Cortex of kidney (tissue), 1 donor: ENCODE measurements around the gene IGLL5.
"Not testable (repeated sequence)": the region's sequence is repeated elsewhere in the genome, so short reads cannot be mapped to it uniquely, and the experiment has no call there.

ENCODE experiments used
- DNase-seq: peaks from one replicate; lab custom pipeline; 2025; lab: John Stamatoyannopoulos, UW

IGLL5 gene

DNA sequence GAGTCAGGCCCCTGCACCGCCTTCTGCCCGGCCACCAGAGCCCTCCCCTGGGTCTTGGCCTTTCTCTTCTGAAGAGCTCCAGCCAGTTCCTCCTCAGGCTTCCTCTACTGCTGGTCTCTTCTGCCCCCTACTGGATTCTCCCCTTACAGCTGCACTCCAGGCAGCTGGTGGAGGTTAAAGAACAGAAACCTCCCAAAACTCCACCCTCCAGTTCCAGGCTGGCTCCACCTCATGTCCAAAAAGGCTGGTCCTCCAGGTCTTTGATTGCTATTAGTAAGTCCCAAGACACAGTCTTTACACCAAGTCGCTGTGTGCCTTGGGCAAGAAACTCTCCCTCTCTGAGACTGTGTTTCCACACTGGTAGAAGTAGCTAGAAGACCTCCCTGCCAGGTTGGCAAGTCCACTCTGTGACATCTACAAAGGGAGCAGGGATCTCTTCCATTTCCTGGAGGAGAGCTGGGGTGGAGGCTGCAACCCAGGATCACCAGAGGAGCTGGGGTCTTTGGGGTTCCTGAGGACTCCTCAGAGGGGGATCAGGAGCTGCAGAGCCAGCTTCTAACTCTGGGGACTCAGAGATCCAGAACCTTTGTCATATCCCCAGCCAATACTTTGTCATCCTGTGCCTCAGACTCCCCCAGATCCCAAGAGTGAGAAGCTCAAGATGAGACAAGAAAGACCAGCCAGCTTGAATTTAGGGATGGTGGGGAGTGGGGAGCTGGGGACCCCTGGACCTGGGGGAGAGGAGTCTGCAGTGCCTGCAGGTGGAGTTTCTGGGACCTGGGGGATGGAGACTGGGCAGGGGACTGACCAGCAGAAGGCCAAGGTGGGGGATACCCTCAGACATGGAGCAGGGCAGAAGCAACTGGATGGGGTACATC lies 3.4 kb upstream of the IGLL5 start:
- no peak for DNase-seq

DNA sequence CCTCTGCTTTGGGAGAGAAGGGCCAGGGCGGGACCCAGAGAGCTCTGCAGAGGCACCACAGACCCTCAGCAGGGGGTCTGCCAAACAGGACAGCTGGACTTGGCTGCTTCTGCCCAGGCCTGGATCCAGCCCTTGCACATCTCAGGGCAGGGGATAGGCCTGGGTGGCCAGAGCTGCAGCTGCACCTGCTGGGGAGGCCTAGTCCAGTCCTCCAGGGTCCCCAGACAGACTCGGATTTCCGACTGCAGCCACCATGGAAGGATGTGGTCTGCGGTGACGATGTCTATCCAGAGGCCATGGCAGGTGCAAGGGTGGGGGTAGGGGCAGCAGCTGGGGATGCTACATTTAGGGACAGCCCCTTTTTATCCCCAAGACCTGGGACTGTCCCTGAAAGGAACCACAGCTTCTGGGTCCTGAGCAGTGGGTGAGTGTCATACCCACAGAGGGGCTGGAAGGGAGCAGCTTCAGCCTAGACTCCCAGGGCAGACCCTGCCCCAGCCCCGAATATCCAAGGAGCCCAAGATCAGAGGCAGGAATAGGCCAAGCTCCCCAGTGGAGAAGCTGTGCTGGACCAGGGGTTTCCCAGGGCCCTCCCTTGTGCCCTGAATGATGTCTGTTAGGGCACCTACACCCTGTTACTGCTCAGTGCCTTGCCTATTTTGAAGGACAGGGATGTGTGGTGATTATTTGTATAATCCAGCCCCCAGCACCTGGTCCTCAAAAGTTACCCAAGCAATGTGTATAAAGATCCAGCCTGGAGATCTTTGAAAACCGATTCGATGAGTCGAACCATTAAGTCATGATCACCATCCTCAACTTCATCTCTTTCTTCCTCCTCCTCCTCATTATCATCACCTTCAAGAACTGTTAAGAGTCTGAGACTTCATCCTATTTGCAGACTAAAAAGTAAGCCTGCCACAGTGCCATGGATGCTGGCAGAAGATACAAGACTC lies 2.5 kb upstream of the IGLL5 start:
- DNase-seq, result no peak

DNA sequence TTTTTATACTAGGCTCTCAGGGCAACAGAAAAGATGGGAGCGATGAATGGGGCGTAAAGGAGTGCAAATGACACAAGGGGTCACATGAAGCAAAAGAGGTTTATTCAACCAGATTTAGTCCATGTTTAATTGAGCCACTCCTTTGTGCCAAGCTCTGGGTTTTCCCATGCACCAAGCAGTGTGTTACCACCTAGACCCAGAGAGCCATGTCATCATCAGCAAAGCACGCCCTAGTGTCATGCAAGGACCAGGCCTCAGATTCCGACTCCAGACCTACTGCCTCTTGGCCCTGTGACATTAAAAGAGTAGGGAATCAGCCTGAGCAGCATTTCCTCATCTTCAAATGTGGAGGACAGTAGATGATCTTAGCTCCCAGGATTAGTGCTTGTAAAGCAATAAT lies 1.1 kb upstream of the IGLL5 start:
- no peak for DNase-seq

DNA sequence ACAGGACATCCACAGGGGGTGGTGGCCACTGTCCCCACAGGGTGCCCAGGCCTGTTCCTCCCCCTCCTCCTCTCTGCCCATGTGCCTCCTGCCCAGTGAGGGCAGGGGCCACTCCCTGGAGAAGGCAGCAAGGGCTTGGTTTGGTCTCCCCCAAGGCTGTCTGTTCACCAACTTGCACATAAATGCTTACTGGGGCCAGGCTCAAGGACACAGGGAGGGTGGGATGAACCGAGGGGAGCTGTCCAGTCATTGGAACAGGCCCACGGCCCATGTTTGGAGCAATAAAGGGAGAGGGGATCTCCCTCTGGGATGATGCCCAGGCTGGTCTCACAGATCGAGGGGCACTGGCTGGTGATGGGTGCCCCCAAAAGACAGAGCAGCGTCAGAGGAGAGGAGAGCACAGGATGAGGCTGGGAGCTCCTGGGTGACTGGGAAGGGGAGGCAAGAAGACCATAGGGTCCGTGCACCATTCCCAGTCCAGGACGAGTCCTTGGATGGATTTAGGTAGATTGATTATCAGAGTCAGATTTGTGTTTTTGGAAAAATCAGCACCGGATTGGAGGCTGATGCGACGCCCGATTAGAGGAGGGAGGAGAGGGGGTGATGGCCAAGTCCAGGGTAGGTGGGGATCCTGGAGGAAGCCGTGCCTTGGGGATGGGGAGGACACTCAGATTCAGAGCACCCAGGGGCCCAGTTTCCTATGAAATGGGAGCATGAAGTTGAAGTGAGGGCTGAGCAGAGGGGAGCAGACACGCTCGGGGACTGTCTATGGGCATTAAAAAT lies 1.1 kb downstream of the IGLL5 start:
- DNase-seq, result no peak

DNA sequence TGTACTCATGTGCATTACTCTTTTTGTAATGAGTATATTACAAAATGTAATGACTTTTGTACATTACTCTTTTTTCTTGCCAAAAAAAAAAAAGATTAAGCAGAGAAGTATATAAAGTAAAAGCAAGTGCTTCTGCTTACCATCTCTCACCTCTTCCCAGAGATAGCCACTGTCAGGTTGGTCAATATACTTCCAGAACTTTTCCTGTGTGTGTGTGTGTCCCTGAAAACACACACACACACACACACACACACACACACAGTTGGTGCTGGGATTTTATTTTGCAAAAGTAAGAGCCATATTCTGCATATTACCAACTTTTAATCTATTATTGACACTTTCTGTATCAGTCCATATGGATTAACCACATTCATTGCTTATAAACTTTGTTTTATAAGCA lies 2.5 kb downstream of the IGLL5 start:
- no peak for DNase-seq

DNA sequence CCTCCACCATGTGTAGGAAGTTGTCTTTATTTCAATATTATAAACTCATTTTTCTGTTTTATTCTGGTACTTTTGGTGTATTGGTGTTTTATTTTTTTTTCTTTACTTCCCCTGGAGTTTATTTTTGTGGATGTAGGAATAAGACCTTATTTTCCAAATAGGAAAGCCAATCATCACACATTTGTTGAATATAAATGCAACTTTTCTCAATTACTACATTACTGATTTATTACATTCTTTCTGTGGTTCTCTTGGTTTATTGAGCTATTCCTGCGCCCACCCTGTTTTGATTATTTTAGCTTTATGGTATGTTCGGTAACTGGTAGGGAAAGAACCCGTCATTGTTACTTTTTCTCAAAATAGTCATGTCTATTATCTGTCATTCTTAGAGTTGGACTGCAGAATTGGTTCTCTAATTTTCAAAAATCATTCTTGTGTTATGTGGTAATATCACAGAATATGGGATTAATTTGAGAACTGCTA lies 3.6 kb downstream of the IGLL5 start:
- DNase-seq, result no peak

DNA sequence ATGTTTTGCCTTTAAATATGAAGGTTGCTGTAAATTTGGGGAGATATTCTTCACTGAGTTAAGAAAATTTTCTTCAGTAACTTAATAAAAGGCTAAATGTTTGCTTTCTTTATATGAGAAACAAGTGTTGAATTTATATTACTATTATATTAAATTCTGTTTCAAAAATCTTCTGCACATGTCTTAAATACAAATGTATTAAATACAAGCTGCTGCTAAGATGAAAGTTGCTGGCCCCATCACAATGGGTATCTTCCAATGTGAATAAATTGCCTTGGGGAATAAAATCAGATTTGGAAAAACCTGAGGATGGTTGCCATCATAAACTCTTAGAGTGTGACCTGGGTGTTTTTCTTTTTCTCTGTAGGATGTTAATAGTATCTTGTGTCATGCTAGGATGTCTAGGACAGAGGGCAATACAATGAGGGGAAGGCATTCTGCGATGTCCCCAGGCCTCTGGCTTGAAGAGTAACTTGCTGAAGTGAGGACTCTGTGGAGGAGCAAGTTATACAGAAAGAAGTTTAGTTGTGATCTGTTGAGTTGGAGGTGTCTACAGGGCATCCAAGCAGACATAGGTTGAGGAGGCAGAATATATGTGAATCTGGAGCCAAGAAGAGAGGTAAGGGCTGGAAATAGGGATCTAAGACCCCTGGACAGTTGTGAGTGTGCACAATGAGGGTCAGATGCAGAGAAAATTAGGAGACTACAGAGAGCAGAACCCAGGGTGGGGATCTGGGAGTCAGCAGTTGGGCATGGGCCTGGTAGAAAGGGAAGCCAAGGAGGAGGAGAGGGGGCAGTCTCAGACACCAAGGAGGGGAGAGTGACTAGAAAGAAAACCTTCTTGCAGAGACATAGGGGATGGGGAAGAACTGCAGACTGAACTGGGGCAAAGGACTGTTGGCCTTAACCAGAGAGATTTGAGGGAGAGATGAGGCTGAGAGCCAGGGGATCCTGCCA lies 4.8 kb downstream of the IGLL5 start:
- no peak for DNase-seq

DNA sequence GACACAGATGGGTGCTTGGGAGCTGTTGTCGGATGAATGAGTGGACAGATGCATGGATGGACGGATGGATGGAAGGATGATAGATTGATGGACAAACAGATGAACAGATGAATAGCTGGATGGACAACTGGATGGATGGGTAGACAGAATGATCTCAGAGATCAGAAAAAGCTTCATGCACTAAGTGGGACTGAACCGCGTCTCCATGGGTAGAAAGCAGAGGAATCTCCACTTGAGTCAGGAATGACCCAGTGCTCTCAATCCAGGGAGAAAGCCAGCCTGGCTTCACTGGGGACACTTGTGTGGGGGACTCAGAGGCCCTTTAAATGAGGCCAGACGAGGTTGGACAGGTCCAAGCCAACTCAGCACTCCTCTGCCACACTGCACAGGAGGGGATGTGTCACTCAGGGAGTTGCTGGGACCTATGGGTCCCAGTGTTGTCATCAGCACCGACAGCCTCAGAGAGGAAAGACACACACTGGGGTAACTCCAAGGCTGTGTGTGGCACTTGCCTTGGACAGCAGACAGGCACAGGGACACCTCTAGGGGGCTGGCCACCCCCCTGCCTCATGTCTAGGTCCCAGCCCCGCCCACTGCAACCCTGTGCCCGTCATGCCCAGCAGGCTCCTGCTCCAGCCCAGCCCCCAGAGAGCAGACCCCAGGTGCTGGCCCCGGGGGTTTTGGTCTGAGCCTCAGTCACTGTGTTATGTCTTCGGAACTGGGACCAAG lies 5.6 kb downstream of the IGLL5 start:
- DNase-seq, result no peak

DNA sequence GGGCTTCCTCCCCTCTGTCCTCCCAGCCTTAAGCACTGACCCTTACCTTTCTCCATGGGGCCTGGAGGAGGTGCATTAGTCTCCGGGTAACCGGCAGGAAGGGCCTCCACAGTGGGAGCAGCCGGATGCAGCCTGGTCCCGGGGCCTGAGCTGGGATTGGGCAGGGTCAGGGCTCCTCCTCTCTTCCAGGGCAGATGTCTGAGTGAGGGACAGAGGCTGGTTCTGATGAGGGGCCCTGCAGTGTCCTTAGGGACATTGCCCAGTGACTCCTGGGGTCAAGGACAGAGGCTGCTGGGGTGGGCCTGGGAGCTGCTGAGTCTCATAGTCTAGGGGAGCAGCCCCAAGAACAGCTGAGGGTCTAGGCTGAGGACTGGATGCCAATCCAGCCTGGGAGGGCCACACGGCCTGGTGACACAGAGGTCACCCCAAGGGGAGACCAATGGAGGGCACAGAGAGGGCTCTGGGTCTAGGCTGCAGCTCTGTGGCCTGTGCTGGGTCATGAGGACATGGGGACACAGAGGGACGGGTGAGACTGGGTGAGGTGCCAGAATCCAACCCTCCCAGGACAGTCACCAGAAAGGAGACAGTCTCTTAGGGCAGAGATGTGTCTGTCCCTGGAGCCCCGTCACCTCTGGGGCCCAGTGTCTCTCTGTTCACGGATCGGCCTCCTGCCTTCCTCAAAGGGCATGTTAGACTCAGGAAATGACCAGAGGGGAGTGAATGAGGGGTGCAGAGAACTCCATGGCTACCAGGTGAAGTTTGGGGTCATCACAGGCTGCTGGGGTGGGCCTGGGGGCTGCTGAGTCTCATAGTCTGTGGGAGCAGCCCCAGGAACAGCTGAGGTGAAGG lies 6.5 kb downstream of the IGLL5 start:
- no peak for DNase-seq

DNA sequence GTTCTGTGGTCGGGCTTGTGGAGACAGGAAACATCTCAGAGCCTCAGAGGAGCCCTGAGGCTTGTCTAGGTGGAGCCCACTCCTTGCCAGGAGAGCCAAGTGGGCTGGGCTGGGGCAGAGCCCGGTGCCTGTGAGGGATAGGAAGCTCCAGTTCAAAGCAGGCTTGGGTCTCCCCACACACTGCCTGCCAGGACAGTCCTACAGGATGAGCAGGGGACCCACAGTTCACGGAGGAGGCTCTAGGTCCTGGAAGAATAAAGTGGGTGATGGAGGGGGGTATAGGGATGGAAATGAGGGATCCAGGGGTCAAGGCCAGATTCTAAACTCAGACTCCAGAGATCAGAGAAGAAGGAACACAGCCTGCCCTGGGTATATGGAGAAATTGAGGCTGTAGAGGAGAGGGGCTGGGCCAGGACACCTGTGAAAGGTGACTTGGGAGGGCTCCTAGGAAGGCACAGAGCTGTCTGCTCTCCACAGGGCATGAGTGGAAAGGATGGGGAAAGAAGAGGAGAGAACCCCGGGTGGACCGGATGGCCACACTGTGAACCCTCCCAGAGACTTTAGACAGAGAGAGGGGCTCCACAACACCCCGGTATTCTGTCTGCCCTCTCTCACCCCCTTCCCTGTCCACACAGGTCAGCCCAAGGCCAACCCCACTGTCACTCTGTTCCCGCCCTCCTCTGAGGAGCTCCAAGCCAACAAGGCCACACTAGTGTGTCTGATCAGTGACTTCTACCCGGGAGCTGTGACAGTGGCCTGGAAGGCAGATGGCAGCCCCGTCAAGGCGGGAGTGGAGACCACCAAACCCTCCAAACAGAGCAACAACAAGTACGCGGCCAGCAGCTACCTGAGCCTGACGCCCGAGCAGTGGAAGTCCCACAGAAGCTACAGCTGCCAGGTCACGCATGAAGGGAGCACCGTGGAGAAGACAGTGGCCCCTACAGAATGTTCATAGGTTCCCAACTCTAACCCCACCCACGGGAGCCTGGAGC lies 7.4 kb downstream of the IGLL5 start:
- no peak for DNase-seq

DNA sequence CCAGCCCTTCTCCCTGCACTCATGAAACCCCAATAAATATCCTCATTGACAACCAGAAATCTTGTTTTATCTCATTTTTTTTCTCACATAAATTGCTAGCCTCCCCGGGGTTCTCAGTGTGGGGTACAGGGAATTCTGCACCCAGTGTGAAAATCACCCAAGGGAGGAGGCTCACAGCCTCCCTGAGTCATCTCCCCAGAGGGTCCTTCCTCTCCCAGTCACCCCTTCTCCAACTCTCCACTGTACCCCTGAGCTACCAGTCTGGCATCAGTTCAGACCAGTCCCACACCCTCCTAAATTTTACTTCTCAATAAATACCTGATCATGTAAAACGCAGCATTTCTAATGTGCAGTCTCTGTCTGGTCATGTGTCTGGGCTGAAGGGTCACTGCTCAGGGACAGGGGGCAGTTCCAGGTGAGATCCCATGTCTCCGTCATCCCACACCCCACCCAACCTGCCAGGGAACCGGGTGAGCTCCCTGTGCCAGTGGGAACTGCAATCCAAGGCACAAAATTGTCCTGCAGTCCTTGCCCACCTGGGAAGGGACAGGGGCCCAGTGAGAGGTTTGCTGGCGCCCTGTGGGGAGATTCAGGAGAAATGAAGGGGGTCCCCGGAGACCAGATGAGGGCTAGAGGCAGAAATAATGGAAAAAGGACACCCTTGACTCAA lies 8.3 kb downstream of the IGLL5 start:
- no peak for DNase-seq

DNA sequence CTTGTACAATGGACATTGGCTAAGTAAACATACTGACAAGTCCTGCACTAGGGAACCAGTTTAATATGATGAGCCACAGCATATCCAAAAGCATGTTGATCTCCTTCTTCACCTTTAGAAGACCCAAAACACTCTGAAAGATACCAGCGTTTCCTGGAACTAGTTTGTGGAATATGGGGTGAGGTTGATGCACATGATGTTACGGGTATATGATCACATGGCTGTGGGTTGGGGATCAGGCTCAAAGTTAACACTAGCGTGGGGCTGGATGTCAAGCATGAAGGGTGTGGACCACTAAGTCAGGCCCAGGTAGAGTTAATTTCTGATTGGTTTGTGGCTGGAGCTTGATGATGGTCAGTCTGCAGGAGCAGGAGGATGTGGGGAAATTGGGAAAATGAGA lies 9.0 kb downstream of the IGLL5 start:
- no peak for DNase-seq

DNA sequence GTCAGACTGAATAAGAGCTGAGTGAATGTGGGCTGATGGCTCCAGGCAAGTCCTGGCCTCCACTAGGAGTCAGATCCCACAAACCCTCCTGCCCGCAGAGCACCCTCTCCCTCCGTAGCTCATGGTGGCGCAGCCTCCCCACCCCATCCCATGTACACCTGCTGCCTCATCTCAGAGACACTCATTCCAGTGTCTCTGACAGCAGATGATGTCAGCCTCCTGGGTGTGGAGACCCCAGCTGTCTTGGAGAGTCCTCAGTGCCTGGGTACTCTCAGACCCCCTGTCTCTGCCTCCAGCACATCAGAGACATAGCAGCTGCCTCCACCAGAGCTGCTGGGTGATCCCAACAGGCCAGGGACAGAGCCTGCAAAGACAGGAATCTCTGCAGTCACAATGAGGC lies 9.5 kb downstream of the IGLL5 start:
- DNase-seq, result no peak

DNA sequence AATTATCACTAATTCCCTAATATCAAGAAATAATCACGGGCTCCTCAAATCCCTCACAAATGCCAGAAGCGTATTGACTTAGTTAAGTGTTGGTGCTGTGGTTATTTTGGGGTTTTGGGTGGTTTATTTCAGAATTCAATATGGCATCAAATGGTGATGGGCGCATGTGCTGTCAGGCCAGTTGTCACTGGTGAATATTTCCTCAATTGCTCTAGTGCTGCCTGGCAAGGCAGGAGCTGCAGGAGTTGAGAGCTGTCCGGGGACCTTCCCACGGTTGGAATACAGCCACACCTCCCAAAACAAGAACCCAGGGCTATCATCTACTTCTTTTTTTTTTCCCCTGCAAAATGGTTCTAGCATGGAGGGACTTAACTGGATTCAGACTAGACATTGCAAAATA lies 10.3 kb downstream of the IGLL5 start:
- DNase-seq, result no peak

DNA sequence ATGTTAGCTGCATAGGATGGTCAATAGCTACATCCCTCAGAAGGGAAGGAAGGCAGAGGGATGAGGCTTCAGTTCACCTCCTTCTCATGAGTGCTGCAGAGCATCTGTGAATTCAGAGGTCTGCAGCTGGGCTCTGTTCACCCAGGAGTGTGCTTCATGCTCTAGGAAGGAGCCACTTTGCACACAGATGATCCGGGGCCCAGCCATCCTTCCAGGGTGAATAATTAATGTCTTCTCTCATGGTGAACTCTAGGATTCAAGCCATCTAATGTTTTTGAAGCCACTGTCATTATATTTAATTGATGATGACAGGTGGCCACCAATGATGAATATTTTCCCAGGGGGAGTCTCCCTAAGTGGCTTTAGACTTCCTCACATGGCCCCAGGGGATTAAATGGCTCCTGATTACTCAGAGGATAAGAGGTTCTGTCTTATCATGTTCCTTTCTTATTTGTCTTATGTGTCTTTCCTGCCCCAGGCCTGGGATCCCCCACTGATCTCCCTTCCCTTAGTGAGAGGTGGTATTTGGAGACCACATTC lies 10.9 kb downstream of the IGLL5 start:
- not testable (repeated sequence) for DNase-seq

DNA sequence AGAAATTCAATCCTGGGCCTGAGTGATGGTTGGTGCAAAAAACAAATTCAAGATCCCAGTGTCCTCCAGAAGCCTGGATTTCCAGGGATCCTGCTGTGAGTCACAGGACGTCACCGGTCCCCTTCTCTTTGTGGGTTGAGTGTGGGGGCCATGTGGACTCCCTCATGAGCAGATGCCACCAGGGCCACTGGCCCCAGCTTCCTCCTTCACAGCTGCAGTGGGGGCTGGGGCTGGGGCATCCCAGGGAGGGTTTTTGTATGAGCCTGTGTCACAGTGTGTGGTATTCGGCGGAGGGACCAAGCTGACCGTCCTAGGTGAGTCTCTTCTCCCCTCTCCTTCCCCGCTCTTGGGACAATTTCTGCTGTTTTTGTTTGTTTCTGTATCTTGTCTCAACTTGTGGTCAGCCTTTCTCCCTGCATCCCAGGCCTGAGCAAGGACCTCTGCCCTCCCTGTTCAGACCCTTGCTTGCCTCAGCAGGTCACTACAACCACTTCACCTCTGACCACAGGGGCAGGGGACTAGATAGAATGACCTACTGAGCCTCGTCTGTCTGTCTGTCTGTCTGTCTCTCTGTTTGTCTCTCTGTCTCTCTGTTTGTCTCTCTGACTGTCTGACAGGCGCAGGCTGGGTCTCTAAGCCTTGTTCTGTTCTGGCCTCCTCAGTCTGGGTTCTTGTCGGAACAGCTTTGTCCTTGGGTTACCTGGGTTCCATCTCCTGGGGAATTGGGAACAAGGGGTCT lies 11.9 kb downstream of the IGLL5 start:
- not testable (repeated sequence) for DNase-seq
